Memory B cell (primary cell): ENCODE data around the gene MAPK8IP1.

Experiments
- ATAC-seq: fragments of 150-1000 bp; cut with Tn5 transposase; 2 replicates; pipeline ENCODE4 v1.10.0; 2021; ENCODE audit warnings: low read depth, mild to moderate bottlenecking, moderate library complexity
- DNase-seq, 2 donors: peaks; one replicate each; pipeline ENCODE4 v3.0.0; 2022; ENCODE audit warnings: low spot score in 2 of 2
- H3K27ac Mint-ChIP-seq: one replicate; pipeline ENCODE4 v1.8.0; 2022; ENCODE audit warnings: mild to moderate bottlenecking, moderate library complexity, mixed read lengths
- H3K27me3 Mint-ChIP-seq: one replicate; pipeline ENCODE4 v1.8.0; 2022; ENCODE audit warnings: mixed read lengths
- H3K36me3 Mint-ChIP-seq: one replicate; pipeline ENCODE4 v1.8.0; 2022; ENCODE audit warnings: mild to moderate bottlenecking, mixed read lengths
- H3K4me1 Mint-ChIP-seq: one replicate; pipeline ENCODE4 v1.8.0; 2022; ENCODE audit warnings: mixed read lengths
- H3K4me3 Mint-ChIP-seq: one replicate; pipeline ENCODE4 v1.8.0; 2022; ENCODE audit warnings: mild to moderate bottlenecking, moderate library complexity, mixed read lengths
- H3K9me3 Mint-ChIP-seq: one replicate; pipeline ENCODE4 v1.8.0; 2022; ENCODE audit warnings: mixed read lengths

The MAPK8IP1 gene

DNA sequence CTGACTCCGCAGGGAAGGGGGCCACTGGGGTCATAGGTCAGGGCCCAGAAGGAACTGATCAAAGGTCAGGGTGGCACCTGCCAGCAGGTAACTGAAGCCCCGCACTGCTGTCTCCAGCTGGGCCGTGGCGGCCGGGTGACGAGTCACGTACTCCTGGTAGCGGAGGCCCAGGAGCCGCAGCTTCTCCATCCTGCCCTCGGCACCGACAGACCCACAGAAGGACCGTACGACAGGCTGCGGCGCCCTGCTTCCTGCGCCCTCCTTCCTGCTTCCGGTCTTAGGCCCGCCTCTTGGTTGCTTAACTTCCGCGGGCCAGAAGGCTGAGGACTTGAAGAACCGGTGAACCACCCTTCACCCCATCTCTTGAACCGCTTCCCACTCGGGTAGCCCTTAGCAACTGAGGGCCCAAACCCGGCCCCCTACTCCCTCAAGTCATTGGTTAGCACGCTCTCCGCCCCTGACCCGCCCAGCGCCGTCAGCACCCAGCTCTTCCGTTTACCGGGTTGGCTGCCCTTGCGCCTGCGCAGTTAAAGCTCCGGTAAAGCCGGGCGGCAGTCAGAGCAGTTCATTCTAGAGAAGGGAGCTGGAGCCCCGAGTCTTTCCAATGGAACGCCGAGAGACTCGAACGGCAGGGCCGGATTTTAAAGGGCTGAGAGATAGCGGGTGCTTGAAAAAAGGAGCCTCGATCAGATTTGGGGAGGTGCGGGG is 32.3 kb downstream of the MAPK8IP1 start, which contains the start of gene PEX16:
PEX16 (minus strand) TSS at position 255 of the 708 bp plus-strand sequence; CDS start at position 189, 66 bp downstream.
- H3K4me3 Mint-ChIP-seq: peak within 1 kb of the TSS; percentile 89
- H3K27ac Mint-ChIP-seq: peak within 1 kb of the TSS; percentile 88
- H3K27me3 Mint-ChIP-seq: no peaks in the 10 kb centered on the region
- DNase-seq: peak; percentile 84 to 91
- peaks cover 9% of the 10 kb centered on the region for H3K36me3 Mint-ChIP-seq
- H3K9me3 Mint-ChIP-seq: no peaks in the 10 kb centered on the region
- peak; percentile 83 for ATAC-seq
- peaks cover 39% of the 10 kb centered on the region for H3K4me1 Mint-ChIP-seq

DNA sequence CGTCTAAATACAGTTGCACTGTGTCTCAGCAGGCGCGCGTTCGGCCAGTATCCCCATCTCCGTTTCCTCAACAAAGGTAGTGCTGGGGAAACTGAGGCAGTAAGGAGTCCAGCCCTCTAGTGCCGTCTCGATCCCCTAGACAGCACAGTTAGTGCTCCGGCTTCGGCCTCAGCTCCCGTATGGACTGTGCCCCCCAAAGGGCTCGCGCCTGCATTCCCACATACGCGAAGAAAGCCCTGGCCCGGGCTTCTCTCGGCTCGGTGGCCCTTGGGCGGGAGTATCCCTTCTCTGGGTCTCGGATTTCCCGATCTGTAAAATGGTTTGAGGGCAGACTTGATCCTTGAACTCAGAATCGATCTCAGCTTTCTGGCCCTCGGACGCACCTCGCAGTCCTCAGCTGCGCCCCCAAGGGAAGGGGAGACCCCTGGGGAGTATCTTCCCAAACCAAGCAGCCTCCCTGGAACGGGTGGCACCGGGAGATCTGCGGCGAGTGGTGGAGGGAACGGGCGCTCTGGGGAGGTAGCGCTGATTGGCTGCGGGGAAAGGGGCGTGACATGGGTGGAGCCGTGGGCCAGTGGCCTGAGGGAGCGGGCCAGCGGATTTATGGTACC is 33.0 kb downstream of the MAPK8IP1 start:
- Mint-ChIP-seq H3K9me3 (no peaks in the 10 kb centered on the region), H3K27ac (peak overlapping the region; percentile 88), H3K4me1 (peaks cover 41% of the 10 kb centered on the region), H3K36me3 (peaks cover 11% of the 10 kb centered on the region), H3K27me3 (no peaks in the 10 kb centered on the region), H3K4me3 (peak overlapping the region; percentile 89)
- DNase-seq (no peak), ATAC-seq (no peak)

DNA sequence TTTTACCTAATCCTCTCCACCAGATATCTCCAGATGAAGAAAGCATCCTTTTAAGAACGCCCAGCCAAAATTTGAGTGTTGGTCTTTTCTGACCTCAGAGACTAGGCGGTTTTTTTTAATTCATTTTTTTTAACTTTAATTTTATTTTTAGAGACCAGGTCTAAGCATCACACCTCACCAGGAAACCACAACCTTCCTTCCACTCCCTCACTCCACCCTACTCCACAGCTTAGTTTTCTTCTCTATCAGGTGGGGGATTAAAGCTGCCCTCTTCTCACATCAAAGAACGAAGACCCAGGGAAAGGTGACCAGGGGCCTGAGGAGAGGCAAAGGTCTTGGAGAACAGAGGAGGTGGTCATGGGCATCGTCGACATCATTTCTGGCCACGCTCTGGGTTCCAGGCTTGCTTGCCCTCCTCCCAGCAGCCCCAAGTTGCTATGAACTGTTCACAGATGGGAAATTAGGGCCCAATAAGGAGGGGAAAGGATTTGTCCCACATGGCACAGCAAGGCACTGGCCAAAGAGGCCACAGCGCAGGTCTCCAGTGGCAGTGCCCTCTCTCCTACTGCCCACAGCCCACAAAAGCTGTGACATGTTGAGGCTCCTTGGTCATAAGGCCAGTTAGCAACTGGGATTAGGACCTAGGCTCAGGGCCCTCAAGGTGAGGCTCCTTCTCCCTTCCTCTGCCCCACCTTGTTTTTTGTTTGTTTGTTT is 33.7 kb downstream of the MAPK8IP1 start:
- peaks cover 42% of the 10 kb centered on the region for H3K4me1 Mint-ChIP-seq
- ATAC-seq: no peak
- no peak for DNase-seq
- H3K36me3 Mint-ChIP-seq: peaks cover 6% of the 10 kb centered on the region
- no peaks in the 10 kb centered on the region for H3K9me3 Mint-ChIP-seq
- H3K27me3 Mint-ChIP-seq: no peaks in the 10 kb centered on the region
- H3K27ac Mint-ChIP-seq: peak overlapping the region; percentile 88
- peak overlapping the region; percentile 89 for H3K4me3 Mint-ChIP-seq

DNA sequence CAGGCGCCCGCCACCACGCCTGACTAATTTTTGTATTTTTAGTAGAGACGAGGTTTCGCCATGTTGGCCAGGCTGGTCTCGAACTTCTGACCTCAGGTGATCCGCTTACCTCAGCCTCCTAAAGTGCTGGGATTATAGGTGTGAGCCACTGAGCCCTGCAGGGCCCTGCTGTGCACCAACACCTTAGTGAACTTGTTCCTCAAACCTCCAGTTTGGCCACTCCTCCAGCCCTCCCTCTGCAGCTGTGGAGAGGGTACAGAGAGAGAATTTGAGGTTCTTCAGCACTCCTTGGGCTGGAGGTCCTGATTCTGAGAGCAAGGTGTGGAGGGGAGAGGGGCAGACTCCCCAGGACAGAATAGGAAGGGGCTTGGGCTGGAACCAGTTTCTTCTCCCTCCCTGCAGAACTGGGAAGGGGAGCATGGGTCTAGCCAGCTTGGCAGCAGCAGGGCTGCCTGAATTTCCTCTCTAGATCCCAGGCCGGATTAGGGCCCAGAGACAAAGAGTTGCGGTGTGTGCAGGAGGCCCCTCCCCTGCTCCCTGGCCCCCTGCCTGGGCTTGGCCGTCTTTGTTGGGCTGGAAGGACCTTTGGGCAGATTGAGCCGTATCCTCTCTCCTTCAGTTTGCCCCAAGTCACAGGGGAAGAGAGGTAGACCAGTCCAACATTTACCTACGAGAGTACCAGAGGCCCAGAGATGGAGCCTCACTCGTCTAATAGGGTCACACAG is 34.5 kb downstream of the MAPK8IP1 start:
- Mint-ChIP-seq H3K4me3 (peak overlapping the region; percentile 89), H3K36me3 (peaks cover 10% of the 10 kb centered on the region), H3K4me1 (peaks cover 47% of the 10 kb centered on the region), H3K27ac (peak overlapping the region; percentile 88), H3K27me3 (no peaks in the 10 kb centered on the region), H3K9me3 (no peaks in the 10 kb centered on the region)
- no peak for ATAC-seq
- no peak for DNase-seq

DNA sequence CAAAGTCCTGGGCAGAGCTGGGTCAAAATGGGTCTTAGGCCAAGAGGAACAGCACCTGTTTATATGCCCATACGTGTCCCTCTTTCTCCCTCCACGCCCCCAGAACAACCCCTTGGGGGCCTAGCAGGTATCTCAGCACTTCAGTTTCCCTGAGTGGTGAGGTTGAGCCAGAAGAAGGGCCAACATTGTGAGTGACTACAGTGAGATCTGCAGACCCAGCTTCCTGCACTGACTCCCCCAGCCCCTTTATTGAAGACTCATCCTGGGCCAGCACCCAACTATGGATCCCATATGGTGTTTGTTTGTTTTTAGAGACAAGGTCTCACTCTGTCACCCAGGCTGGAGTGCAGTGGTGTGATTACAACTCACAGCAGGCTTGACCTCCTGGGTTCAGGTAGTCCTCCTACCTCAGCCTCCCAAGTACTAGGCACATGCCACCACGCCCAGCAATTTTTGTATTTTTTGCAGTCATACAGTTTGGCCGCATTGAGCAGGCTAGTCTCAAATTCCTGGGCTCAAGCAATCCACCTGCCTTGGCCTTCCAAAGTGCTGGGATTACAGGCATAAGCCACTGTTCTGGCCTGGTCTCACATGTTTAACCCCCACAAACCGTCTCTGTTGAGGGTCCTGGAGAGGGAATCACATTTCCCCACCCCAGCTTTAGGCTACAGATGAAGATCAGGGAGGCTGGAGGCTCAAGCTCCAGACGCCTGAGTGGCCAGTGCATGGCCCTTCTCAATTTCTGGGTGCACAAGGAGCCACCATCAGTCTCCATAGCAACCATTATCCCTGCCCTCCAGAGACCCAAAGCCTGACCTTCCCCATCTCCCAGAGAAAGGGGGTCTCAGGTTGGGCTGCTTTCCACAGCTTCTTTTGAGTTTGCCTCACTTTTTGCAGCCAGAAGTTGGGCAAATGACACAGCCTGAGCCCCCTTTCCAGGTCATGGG is 35.4 kb downstream of the MAPK8IP1 start:
- Mint-ChIP-seq H3K4me3 (peak overlapping the region; percentile 82), H3K9me3 (no peaks in the 10 kb centered on the region), H3K4me1 (peaks cover 47% of the 10 kb centered on the region), H3K36me3 (peaks cover 8% of the 10 kb centered on the region), H3K27me3 (no peaks in the 10 kb centered on the region), H3K27ac (peak overlapping the region; percentile 74)
- ATAC-seq (no peak), DNase-seq (no peak)

DNA sequence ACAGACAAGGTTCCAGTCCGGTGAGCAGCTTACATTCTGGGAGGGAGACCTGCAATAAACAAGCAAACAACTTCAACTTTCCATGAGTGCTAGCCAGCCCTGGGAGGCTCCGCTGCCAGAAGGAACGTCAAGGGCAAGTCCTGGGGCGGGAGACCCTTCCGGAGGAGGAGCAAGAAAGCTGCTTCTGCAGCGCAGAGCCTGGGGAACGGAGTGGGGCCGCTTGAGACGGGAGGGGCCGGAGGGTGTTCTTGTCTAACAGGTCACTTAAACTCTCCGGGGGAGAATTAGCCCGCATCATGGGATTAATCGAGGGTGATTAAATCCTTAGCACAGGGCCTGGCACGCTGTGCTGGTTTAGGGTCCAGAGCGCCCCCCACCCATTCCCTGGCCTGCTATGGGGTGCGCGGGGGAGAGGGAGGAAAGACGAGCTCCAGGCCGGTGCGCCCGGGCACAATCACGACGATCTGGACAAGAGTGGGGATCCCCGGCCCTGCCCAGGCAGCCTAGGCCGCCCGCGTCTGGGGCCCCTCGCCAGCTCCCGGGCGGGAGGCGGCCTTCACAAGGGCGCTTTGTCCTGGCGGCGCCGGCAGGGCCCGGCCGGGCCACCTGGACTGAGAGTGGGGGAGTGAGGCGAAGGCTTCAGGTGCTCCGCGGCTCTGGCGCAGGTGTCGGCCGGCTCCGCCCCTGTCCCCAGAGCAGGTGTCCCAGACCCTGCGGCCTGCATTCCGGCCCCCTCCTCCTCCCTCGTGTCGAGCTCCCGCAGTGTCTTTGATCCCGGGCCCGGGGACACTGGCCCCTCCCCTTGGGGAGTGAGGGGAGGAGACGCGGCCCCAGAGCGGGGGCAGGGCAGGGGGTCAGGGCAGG is 36.3 kb downstream of the MAPK8IP1 start:
- Mint-ChIP-seq H3K36me3 (peaks cover 8% of the 10 kb centered on the region), H3K4me3 (peak overlapping the region; percentile 82), H3K9me3 (no peaks in the 10 kb centered on the region), H3K4me1 (peaks cover 40% of the 10 kb centered on the region), H3K27me3 (no peaks in the 10 kb centered on the region), H3K27ac (peak overlapping the region; percentile 74)
- ATAC-seq (no peak), DNase-seq (no peak)

DNA sequence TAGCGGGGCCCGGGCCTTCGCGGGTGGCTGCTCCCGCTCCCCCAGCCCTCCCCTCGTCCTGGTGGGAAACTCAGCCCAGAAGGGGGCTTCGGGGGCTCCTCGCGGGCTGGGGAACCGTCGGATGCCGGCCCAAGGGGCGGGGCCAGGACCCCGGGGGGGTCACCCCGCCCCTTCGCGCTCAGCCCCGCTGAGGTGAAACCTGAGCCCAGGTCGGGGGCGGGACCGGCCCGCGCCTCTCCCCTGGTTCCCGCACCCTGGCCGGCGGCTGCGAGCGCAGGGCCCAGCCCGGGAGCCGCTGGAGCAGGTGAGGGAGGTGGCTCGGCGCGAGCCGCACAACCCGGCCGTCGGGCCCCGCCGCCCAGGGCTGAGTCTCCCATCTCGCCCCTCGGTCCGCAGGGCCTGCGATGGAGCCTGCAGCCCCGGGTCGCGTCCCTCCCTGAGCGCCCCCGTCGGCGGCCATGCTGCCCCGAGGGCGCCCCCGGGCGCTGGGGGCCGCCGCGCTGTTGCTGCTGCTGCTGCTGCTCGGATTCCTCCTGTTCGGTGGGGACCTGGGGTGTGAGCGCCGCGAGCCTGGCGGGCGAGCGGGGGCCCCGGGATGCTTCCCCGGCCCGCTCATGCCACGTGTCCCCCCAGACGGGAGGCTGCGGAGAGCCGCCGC is 37.1 kb downstream of the MAPK8IP1 start, which contains the start of gene LARGE2:
LARGE2 (plus strand) TSS at position 232 of the 658 bp plus-strand sequence; CDS start at position 459, 227 bp downstream.
- Mint-ChIP-seq H3K9me3 (no peaks in the 10 kb centered on the region), H3K36me3 (peaks cover 11% of the 10 kb centered on the region), H3K27me3 (no peaks in the 10 kb centered on the region), H3K4me3 (peak within 1 kb of the TSS; percentile 96), H3K4me1 (peaks cover 42% of the 10 kb centered on the region), H3K27ac (peak within 1 kb of the TSS; percentile 83)
- DNase-seq: peak in 1 of 2 donors; percentile 54
- ATAC-seq: peak; percentile 11

DNA sequence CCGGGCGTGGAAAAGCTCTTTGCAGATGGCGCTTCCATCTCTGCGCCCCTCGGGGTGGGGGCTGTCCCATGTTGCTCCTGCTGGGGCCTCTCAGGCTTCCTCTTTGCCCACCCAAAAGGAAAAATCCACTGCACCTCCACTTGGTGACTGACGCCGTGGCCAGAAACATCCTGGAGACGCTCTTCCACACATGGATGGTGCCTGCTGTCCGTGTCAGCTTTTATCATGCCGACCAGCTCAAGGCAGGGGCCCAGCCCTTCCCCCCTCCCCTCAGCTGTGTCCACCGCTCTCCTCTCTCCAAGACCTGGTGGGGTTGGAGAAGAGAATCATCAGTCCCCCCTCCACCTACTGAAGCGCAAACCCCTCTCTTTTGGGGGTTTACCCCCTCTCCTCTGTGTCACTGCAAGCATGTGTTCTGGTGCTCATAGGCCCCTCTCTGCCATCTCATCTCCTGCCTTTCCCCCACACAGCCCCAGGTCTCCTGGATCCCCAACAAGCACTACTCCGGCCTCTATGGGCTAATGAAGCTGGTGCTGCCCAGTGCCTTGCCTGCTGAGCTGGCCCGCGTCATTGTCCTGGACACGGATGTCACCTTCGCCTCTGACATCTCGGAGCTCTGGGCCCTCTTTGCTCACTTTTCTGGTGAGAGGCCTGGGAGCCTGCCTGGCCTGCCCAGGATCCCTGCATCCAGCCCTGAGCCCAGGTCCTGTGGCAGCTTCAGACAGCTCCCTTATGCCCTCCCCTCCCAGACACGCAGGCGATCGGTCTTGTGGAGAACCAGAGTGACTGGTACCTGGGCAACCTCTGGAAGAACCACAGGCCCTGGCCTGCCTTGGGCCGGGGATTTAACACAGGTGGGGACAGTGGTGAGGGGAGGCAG is 38.8 kb downstream of the MAPK8IP1 start:
- ATAC-seq: no peak
- Mint-ChIP-seq H3K9me3 (no peaks in the 10 kb centered on the region), H3K4me1 (peaks cover 42% of the 10 kb centered on the region), H3K36me3 (peaks cover 18% of the 10 kb centered on the region), H3K27me3 (no peaks in the 10 kb centered on the region), H3K27ac (peak overlapping the region; percentile 82), H3K4me3 (peak overlapping the region; percentile 79)
- DNase-seq: peak in 1 of 2 donors; percentile 8

DNA sequence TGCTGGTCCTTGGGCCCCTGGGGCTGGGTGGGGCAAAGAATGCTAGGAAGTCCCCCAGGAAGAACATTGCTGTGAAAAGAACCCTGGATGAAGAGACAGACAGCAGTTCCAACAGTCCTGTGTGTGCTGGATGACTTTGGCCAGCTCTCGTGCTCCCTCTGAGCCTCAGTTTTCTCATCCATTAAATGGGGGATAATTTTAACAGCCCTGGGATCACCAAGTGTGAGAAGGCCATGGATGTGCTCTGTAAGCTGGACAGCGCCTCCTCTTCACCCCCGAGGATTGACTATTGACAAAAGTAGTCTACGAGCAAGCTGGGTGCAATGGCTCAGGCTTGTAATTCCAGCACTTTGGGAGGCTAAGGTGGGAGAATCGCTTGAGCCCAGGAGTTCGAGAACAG is 39.5 kb downstream of the MAPK8IP1 start:
- Mint-ChIP-seq H3K27ac (peak overlapping the region; percentile 82), H3K27me3 (no peaks in the 10 kb centered on the region), H3K4me1 (peaks cover 36% of the 10 kb centered on the region), H3K36me3 (peaks cover 18% of the 10 kb centered on the region), H3K9me3 (no peaks in the 10 kb centered on the region), H3K4me3 (peak overlapping the region; percentile 79)
- no peak for ATAC-seq
- DNase-seq: no peak

DNA sequence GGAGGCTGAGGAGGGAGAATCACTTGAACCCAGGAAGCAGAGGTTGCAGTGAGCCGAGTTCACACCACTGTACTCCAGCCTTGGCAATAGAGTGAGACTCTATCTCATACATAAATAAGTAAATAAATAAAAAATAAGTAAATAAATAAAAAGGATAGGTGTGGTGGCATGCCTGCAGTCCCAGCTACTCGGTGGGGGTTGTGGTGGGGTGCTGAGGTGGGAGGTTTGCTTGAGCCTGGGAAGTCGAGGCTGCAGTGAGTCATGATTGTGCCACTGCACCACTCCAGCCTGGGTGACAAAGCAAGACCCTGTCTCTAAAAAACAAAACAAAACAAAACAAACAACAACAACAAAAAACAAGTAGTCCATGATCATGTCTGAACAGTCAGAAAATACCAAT is 40.1 kb downstream of the MAPK8IP1 start:
- peaks cover 18% of the 10 kb centered on the region for H3K36me3 Mint-ChIP-seq
- peaks cover 36% of the 10 kb centered on the region for H3K4me1 Mint-ChIP-seq
- no peak overlapping the region for H3K27ac Mint-ChIP-seq
- no peaks in the 10 kb centered on the region for H3K9me3 Mint-ChIP-seq
- no peak overlapping the region for H3K4me3 Mint-ChIP-seq
- no peak for ATAC-seq
- DNase-seq: no peak
- no peaks in the 10 kb centered on the region for H3K27me3 Mint-ChIP-seq

DNA sequence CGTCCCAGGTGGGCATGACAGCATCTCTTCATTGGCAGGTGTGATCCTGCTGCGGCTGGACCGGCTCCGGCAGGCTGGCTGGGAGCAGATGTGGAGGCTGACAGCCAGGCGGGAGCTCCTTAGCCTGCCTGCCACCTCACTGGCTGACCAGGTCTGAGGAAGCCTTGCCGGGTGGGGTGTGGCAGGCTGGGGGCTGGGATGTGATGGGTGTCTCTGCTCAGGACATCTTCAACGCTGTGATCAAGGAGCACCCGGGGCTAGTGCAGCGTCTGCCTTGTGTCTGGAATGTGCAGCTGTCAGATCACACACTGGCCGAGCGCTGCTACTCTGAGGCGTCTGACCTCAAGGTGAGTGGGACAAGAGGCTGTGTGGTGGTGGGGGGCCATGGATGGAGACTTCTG is 40.5 kb downstream of the MAPK8IP1 start:
- ATAC-seq: no peak
- DNase-seq: no peak
- H3K27me3 Mint-ChIP-seq: no peaks in the 10 kb centered on the region
- no peak overlapping the region for H3K4me3 Mint-ChIP-seq
- no peak overlapping the region for H3K27ac Mint-ChIP-seq
- peaks cover 18% of the 10 kb centered on the region for H3K36me3 Mint-ChIP-seq
- peaks cover 38% of the 10 kb centered on the region for H3K4me1 Mint-ChIP-seq
- no peaks in the 10 kb centered on the region for H3K9me3 Mint-ChIP-seq
